Measurements from ENCODE around the gene TPR. TPM values are rescaled to one million over a fixed set of nuclear protein-coding genes. Genes with fewer than 3 reads are reported as not detected.

The TPR gene
- total RNA-seq = 10 to 100 TPM; 47.3 to 81.3 (median 49.6) TPM

GRCh38 chr1:186375152-186375928 lies at the start of gene TPR, which contains the start of gene ODR4:
Gene TPR (minus strand): TSS chr1:186375253. CDS start chr1:186375028, 225 bp downstream.
Gene ODR4 (plus strand): TSS chr1:186375838. CDS start chr1:186379786, 3,948 bp downstream.
- peak; percentile 91 for DNase-seq
- peaks cover 0 to 29% (median 8%) of the 10 kb centered on the region in 3 donors for H3K36me3 ChIP-seq
- H3K4me1 ChIP-seq = peaks cover 0 to 59% (median 12%) of the 10 kb centered on the region in 3 donors
- no peaks in the 10 kb centered on the region for H3K27me3 ChIP-seq
- intact Hi-C loops (cut with DNase I) = no loop called here
- H3K27ac ChIP-seq = peak within 1 kb of the TSS; percentile 97 to 99 (median 98)
- TF ChIP-seq POLR2A (IDR thresholded peaks at IDR 0.05) (peak in 2 of 4 donors; percentile 68 to 82), CTCF (IDR thresholded peaks at IDR 0.05) (peak; percentile 77 to 98 (median 95))
- H3K9me3 ChIP-seq = no peaks in the 10 kb centered on the region
- peak within 1 kb of the TSS; percentile 78 to 99 (median 94) for H3K4me3 ChIP-seq
- 1% methylated on average over 22 to 26 of the region's 60 CpGs for WGBS, 2 donors

GRCh38 chr1:186424539-186424938 lies 49.5 kb upstream of the TPR start:
- H3K27me3 ChIP-seq = no peaks in the 10 kb centered on the region
- intact Hi-C loops (cut with DNase I) = no loop called here
- H3K27ac ChIP-seq = no peak overlapping the region
- H3K4me3 ChIP-seq = no peak overlapping the region
- TF ChIP-seq CTCF (IDR thresholded peaks at IDR 0.05) (no peak), POLR2A (IDR thresholded peaks at IDR 0.05) (no peak)
- H3K4me1 ChIP-seq = no peaks in the 10 kb centered on the region
- no peak for DNase-seq
- 70 to 74% methylated on average over 2 of the region's 2 CpGs for WGBS, 2 donors
- peaks cover 0 to 15% (median under 1%) of the 10 kb centered on the region in 3 donors for H3K36me3 ChIP-seq
- H3K9me3 ChIP-seq = no peaks in the 10 kb centered on the region

GRCh38 chr1:186421446-186421845 lies 46.4 kb upstream of the TPR start:
- no peak for DNase-seq
- no peak overlapping the region for H3K27ac ChIP-seq
- H3K4me1 ChIP-seq = no peaks in the 10 kb centered on the region
- no peaks in the 10 kb centered on the region for H3K9me3 ChIP-seq
- no peaks in the 10 kb centered on the region for H3K27me3 ChIP-seq
- H3K4me3 ChIP-seq = no peak overlapping the region
- WGBS, 2 donors = 65 to 87% methylated on average over 5 to 6 of the region's 6 CpGs
- peaks cover 0 to 45% (median 9%) of the 10 kb centered on the region in 3 donors for H3K36me3 ChIP-seq
- TF ChIP-seq CTCF (IDR thresholded peaks at IDR 0.05) (no peak), POLR2A (IDR thresholded peaks at IDR 0.05) (no peak)
- intact Hi-C loops (cut with DNase I) = no loop called here

- 53 to 75% methylated on average over 1 of the region's 1 CpG for WGBS, 2 donors
- Histone ChIP-seq H3K36me3 (peaks cover 0 to 50% (median 9%) of the 10 kb centered on the region in 3 donors), H3K27ac (peak overlapping the region in 1 of 4 donors; percentile 18), H3K27me3 (no peaks in the 10 kb centered on the region), H3K4me3 (no peak overlapping the region), H3K4me1 (no peaks in the 10 kb centered on the region), H3K9me3 (no peaks in the 10 kb centered on the region)
- no peak for TF ChIP-seq POLR2A (IDR thresholded peaks at IDR 0.05)
- TF ChIP-seq CTCF (IDR thresholded peaks at IDR 0.05) = no peak
- intact Hi-C loops (cut with DNase I) = no loop called here
- DNase-seq = no peak
These were observed 45.9 kb upstream of the TPR start for GRCh38 chr1:186420923-186421322.

- Histone ChIP-seq H3K36me3 (peaks cover 0 to 53% (median 9%) of the 10 kb centered on the region in 3 donors), H3K4me1 (no peaks in the 10 kb centered on the region), H3K4me3 (no peak overlapping the region), H3K27ac (peak overlapping the region in 1 of 4 donors; percentile 18), H3K9me3 (no peaks in the 10 kb centered on the region), H3K27me3 (no peaks in the 10 kb centered on the region)
- no peak for DNase-seq
- TF ChIP-seq POLR2A (IDR thresholded peaks at IDR 0.05) (no peak), CTCF (IDR thresholded peaks at IDR 0.05) (no peak)
- intact Hi-C loops (cut with DNase I) = no loop called here
These were observed 45.3 kb upstream of the TPR start for GRCh38 chr1:186420311-186420710.
